ENCODE results near the gene TRIO. TPM values are rescaled to one million over a fixed set of nuclear protein-coding genes. Genes with fewer than 3 reads are reported as not detected.
"Not testable (repeated sequence)": the region's sequence is repeated elsewhere in the genome, so short reads cannot be mapped to it uniquely, and the experiment has no call there.

TRIO gene
- total and polyA plus RNA-seq, 4 donors = 22.0 to 374 (median 191) TPM

- Histone ChIP-seq H3K4me3 (ENCODE audit: low read length in 2 of 2) (no peak overlapping the region), H3K4me1 (ENCODE audit: control insufficient read depth in 1 of 2, insufficient read depth in 2 of 2, low read length in 2 of 2) (peaks cover 9 to 10% of the 10 kb centered on the region in 2 donors), H3K27me3 (ENCODE audit: control insufficient read depth in 1 of 2, insufficient read depth in 2 of 2, low read length in 1 of 2) (no peaks in the 10 kb centered on the region), H3K27ac (ENCODE audit: low read depth in 1 of 2, low read length in 2 of 2) (no peak overlapping the region), H3K9me3 (ENCODE audit: control insufficient read depth, low read length) (no peaks in the 10 kb centered on the region), H3K36me3 (ENCODE audit: control insufficient read depth in 1 of 2, insufficient read depth in 2 of 2, low read length in 1 of 2) (no peaks in the 10 kb centered on the region)
- intact Hi-C loops (cut with DNase I) = no loop called here
- 94 to 95% methylated on average over 11 of the region's 11 CpGs for WGBS, 2 donors
- DNase-seq (no peak), ATAC-seq (ENCODE audit: low FRiP score) (no peak)
These were observed 57.3 kb downstream of the TRIO start for GRCh38 chr5:14200312-14200990.

GRCh38 chr5:14201325-14202045 lies 58.3 kb downstream of the TRIO start:
- H3K9me3 ChIP-seq (ENCODE audit: control insufficient read depth, low read length) = no peaks in the 10 kb centered on the region
- WGBS, 2 donors = 49 to 69% methylated on average over 5 to 7 of the region's 7 CpGs

GRCh38 chr5:14202462-14202861 lies 59.3 kb downstream of the TRIO start:
- WGBS, 2 donors = 84 to 85% methylated on average over 6 of the region's 6 CpGs
- no peak overlapping the region for H3K27ac ChIP-seq (ENCODE audit: low read depth in 1 of 2, low read length in 2 of 2)
- no peak overlapping the region for H3K4me3 ChIP-seq (ENCODE audit: low read length in 2 of 2)
- ATAC-seq (ENCODE audit: low FRiP score) (no peak), DNase-seq (no peak)
- H3K36me3 ChIP-seq (ENCODE audit: control insufficient read depth in 1 of 2, insufficient read depth in 2 of 2, low read length in 1 of 2) = no peaks in the 10 kb centered on the region
- no peaks in the 10 kb centered on the region for H3K9me3 ChIP-seq (ENCODE audit: control insufficient read depth, low read length)
- H3K27me3 ChIP-seq (ENCODE audit: control insufficient read depth in 1 of 2, insufficient read depth in 2 of 2, low read length in 1 of 2) = no peaks in the 10 kb centered on the region
- H3K4me1 ChIP-seq (ENCODE audit: control insufficient read depth in 1 of 2, insufficient read depth in 2 of 2, low read length in 2 of 2) = peaks cover 8 to 10% of the 10 kb centered on the region in 2 donors
- intact Hi-C loops (cut with DNase I) = no loop called here

More at GRCh38 chr5:14201325-14202045, 58.3 kb downstream of the TRIO start:
- Histone ChIP-seq H3K27ac (ENCODE audit: low read depth in 1 of 2, low read length in 2 of 2) (no peak overlapping the region), H3K36me3 (ENCODE audit: control insufficient read depth in 1 of 2, insufficient read depth in 2 of 2, low read length in 1 of 2) (no peaks in the 10 kb centered on the region), H3K27me3 (ENCODE audit: control insufficient read depth in 1 of 2, insufficient read depth in 2 of 2, low read length in 1 of 2) (no peaks in the 10 kb centered on the region), H3K4me3 (ENCODE audit: low read length in 2 of 2) (no peak overlapping the region), H3K4me1 (ENCODE audit: control insufficient read depth in 1 of 2, insufficient read depth in 2 of 2, low read length in 2 of 2) (peaks cover 9 to 10% of the 10 kb centered on the region in 2 donors)
- intact Hi-C loops (cut with DNase I) = no loop called here
- DNase-seq (no peak), ATAC-seq (ENCODE audit: low FRiP score) (no peak)

- intact Hi-C loops (cut with DNase I) = no loop called here
- no peak overlapping the region for H3K4me3 ChIP-seq (ENCODE audit: low read length in 2 of 2)
- no peaks in the 10 kb centered on the region for H3K9me3 ChIP-seq (ENCODE audit: control insufficient read depth, low read length)
- peaks cover 4 to 7% of the 10 kb centered on the region in 2 donors for H3K4me1 ChIP-seq (ENCODE audit: control insufficient read depth in 1 of 2, insufficient read depth in 2 of 2, low read length in 2 of 2)
- no peak overlapping the region for H3K27ac ChIP-seq (ENCODE audit: low read depth in 1 of 2, low read length in 2 of 2)
- no peak for ATAC-seq (ENCODE audit: low FRiP score)
- no peaks in the 10 kb centered on the region for H3K27me3 ChIP-seq (ENCODE audit: control insufficient read depth in 1 of 2, insufficient read depth in 2 of 2, low read length in 1 of 2)
- WGBS, 2 donors = 77 to 78% methylated on average over 6 of the region's 6 CpGs
- no peak for DNase-seq
- no peaks in the 10 kb centered on the region for H3K36me3 ChIP-seq (ENCODE audit: control insufficient read depth in 1 of 2, insufficient read depth in 2 of 2, low read length in 1 of 2)
These were observed 61.0 kb downstream of the TRIO start for GRCh38 chr5:14204011-14204670.

- no peaks in the 10 kb centered on the region for H3K27me3 ChIP-seq (ENCODE audit: control insufficient read depth in 1 of 2, insufficient read depth in 2 of 2, low read length in 1 of 2)
- peak overlapping the region in 1 of 2 donors; percentile 47 for H3K27ac ChIP-seq (ENCODE audit: low read depth in 1 of 2, low read length in 2 of 2)
- intact Hi-C loops (cut with DNase I) = no loop called here
- 28 to 29% methylated on average over 9 of the region's 9 CpGs for WGBS, 2 donors
- no peaks in the 10 kb centered on the region for H3K36me3 ChIP-seq (ENCODE audit: control insufficient read depth in 1 of 2, insufficient read depth in 2 of 2, low read length in 1 of 2)
- no peak overlapping the region for H3K4me3 ChIP-seq (ENCODE audit: low read length in 2 of 2)
- peaks cover 0 to 2% of the 10 kb centered on the region in 2 donors for H3K4me1 ChIP-seq (ENCODE audit: control insufficient read depth in 1 of 2, insufficient read depth in 2 of 2, low read length in 2 of 2)
- ATAC-seq (ENCODE audit: low FRiP score) (no peak), DNase-seq (peak in 1 of 2 donors; percentile 75)
- no peaks in the 10 kb centered on the region for H3K9me3 ChIP-seq (ENCODE audit: control insufficient read depth, low read length)
These were observed 61.7 kb downstream of the TRIO start for GRCh38 chr5:14204785-14205321.

GRCh38 chr5:14206028-14206725 lies 63.0 kb downstream of the TRIO start:
- Histone ChIP-seq H3K36me3 (ENCODE audit: control insufficient read depth in 1 of 2, insufficient read depth in 2 of 2, low read length in 1 of 2) (no peaks in the 10 kb centered on the region), H3K9me3 (ENCODE audit: control insufficient read depth, low read length) (no peaks in the 10 kb centered on the region), H3K4me3 (ENCODE audit: low read length in 2 of 2) (no peak overlapping the region), H3K27ac (ENCODE audit: low read depth in 1 of 2, low read length in 2 of 2) (no peak overlapping the region), H3K4me1 (ENCODE audit: control insufficient read depth in 1 of 2, insufficient read depth in 2 of 2, low read length in 2 of 2) (peaks cover 0 to 2% of the 10 kb centered on the region in 2 donors), H3K27me3 (ENCODE audit: control insufficient read depth in 1 of 2, insufficient read depth in 2 of 2, low read length in 1 of 2) (no peaks in the 10 kb centered on the region)
- DNase-seq (no peak), ATAC-seq (ENCODE audit: low FRiP score) (no peak)
- intact Hi-C loops (cut with DNase I) = no loop called here
- WGBS, 2 donors = 88 to 92% methylated on average over 11 of the region's 11 CpGs

- H3K27me3 ChIP-seq (ENCODE audit: control insufficient read depth in 1 of 2, insufficient read depth in 2 of 2, low read length in 1 of 2); intact Hi-C loops (cut with DNase I); DNase-seq; ATAC-seq (ENCODE audit: low FRiP score); H3K9me3 ChIP-seq (ENCODE audit: control insufficient read depth, low read length); H3K36me3 ChIP-seq (ENCODE audit: control insufficient read depth in 1 of 2, insufficient read depth in 2 of 2, low read length in 1 of 2); H3K4me1 ChIP-seq (ENCODE audit: control insufficient read depth in 1 of 2, insufficient read depth in 2 of 2, low read length in 2 of 2); H3K27ac ChIP-seq (ENCODE audit: low read depth in 1 of 2, low read length in 2 of 2); H3K4me3 ChIP-seq (ENCODE audit: low read length in 2 of 2): not testable (repeated sequence)
- WGBS, 2 donors = 69 to 79% methylated on average over 2 to 3 of the region's 3 CpGs
These were observed 64.3 kb downstream of the TRIO start for GRCh38 chr5:14207428-14207827.

Measured in aorta (tissue), 5 donors.